Esophagus (tissue), 2 donors: Measurements from ENCODE around the gene ADAMTSL1. TPM values are rescaled to one million over a fixed set of nuclear protein-coding genes. Genes with fewer than 3 reads are reported as not detected.

Experiments used
- H3K27ac ChIP-seq, 2 donors: one replicate each; pipeline ENCODE4 v1.5.1; 2013; ENCODE audit warnings: low read depth in 2 of 2, mild to moderate bottlenecking in 2 of 2, inconsistent platforms in 1 of 2, low read length in 1 of 2, moderate library complexity in 1 of 2
- H3K27me3 ChIP-seq, 2 donors: one replicate each; pipeline ENCODE4 v1.6.1; 2013; ENCODE audit warnings: low read length in 2 of 2, control low read depth in 1 of 2, mild to moderate bottlenecking in 1 of 2; ENCODE audit not compliant: insufficient read depth in 2 of 2, control insufficient read depth in 1 of 2
- H3K36me3 ChIP-seq, 2 donors: one replicate each; pipeline ENCODE4 v1.6.1; 2013; ENCODE audit warnings: low read length in 1 of 2; ENCODE audit not compliant: control insufficient read depth in 2 of 2, insufficient read depth in 2 of 2
- H3K4me1 ChIP-seq, 2 donors: one replicate each; pipeline ENCODE4 v1.6.1; 2013; ENCODE audit warnings: low read length in 1 of 2; ENCODE audit not compliant: control insufficient read depth in 2 of 2, insufficient read depth in 2 of 2
- H3K4me3 ChIP-seq, 2 donors: one replicate each; pipeline ENCODE4 v1.5.1; 2013; ENCODE audit warnings: low read length in 2 of 2, mild to moderate bottlenecking in 2 of 2, low read depth in 1 of 2, moderate library complexity in 1 of 2
- H3K9me3 ChIP-seq, 2 donors: one replicate each; pipeline ENCODE4 v1.6.1; 2013; ENCODE audit warnings: mild to moderate bottlenecking in 2 of 2, low read depth in 1 of 2, low read length in 1 of 2, moderate library complexity in 1 of 2; ENCODE audit not compliant: control insufficient read depth in 2 of 2, insufficient read depth in 1 of 2
- WGBS, 2 donors: extraction: QIAGEN DNeasy Blood & Tissue Kit; methylation state at CpG; one replicate each; pipeline ENCODE4 v1.1.7; 2013; 5-methylcytosine and 5-hydroxymethylcytosine counted together
- polyA plus RNA-seq, 2 donors: library from polyadenylated mRNA; stranded (reverse); fragments of 200-250 nt; gene quantifications; one replicate each; pipeline ENCODE4 v1.2.3, GENCODE V29; 2013
- donor health status: healthy with polysubstance abuse.
- donor health status: Bipolar disorder and iron deficiency.

The ADAMTSL1 gene
- polyA plus RNA-seq, 2 donors = 1.2 to 1.8 TPM

DNA sequence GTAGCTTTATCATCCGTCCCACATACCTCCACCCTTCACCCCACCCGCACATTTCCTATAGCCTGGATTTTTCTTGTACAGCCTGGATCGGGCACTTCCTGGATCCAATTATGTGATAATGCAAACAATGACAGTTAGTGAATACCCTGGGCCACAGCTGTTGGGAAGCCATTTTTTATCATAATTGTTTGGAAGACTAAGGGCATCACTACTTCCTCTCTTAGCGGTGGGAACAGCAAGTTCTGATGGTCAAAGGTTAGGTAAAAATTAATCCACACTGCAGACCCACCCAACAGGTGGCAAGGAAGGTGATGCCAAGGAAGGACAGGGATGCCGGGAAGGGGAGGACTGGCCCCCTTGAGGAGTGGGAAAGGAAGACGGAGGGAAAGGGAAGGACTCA is 375.3 kb downstream of the ADAMTSL1 start:
- Histone ChIP-seq H3K4me1 (no peaks in the 10 kb centered on the region), H3K27ac (no peak overlapping the region), H3K9me3 (peaks cover 0 to 4% of the 10 kb centered on the region in 2 donors), H3K4me3 (no peak overlapping the region), H3K36me3 (no peaks in the 10 kb centered on the region), H3K27me3 (no peaks in the 10 kb centered on the region)
- WGBS, 2 donors = 75 to 83% methylated on average over 6 of the region's 6 CpGs

DNA sequence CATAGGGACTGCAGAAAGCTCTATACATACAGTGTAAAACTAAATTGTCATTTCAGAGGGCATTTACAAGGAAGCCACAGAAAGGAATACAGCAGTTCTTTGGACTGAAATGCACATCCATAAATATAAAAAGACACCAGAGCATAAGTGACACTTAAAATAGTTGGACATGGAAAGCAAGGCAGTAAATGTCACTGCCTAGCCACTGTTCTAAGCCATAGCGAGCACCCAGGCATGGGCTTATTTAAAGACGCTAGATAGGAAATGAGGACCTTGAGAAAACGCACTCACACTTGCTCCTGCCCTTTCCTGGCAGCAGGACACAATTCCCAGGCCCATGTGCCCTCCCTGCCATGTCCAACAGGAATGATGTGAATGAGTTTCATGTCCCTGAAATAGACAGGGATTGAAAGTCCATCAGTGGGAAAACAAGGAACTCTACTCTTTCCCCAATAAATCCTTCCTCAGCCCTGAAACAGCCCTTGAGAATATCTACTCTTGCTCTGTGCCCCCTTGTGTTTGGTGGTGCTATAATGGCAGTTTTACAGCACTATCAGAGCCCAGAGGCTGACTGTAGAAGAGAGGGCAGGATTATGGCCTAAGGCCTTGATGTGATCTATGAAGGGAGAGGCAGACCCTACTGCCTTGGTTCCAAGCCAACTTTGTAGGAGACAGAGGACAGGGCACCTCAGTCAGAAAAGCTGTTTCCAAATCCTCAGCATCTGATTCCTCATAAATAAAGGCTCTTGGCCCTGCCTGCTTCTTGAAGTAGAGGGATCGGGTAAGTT is 376.1 kb downstream of the ADAMTSL1 start:
- Histone ChIP-seq H3K27me3 (no peaks in the 10 kb centered on the region), H3K27ac (no peak overlapping the region), H3K4me3 (no peak overlapping the region), H3K36me3 (no peaks in the 10 kb centered on the region), H3K4me1 (no peaks in the 10 kb centered on the region), H3K9me3 (peaks cover 0 to 3% of the 10 kb centered on the region in 2 donors)
- WGBS, 2 donors = 80 to 81% methylated on average over 4 of the region's 4 CpGs

DNA sequence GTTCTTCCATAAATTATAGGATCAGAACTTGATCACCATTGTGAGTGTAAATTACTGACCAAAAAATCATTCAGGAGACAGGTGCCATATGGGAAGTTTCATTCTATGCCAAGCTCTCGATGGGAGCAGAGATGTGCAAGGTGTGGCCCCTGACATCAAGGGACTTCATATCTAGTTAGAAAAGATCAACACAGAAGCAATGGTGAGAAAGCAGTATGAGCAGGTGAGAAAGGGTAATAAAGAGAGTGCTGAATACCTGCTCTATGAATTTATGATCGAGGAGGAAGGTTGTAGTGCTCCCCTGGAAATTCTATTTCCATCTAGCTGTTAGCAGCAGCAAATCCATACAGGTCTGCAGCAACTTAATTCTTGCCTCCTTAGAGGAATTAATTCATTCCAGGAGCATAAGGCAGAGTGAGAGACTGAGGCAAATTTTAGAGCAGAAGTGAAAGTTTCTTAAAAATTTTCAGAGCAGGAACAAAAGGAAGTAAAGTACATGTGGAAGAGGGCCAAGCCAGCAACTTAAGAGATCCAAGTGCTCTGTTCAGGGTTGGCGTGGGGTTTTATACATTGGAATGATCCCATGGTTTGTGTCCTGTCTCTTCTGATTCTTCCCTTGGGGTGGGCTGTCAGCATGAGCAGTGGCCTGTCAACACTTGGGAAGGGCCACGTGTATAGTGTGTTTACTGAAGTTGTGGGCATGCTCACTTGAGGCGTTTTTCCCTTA is 377.3 kb downstream of the ADAMTSL1 start:
- WGBS, 2 donors = 70 to 72% methylated on average over 5 of the region's 5 CpGs
- Histone ChIP-seq H3K9me3 (no peaks in the 10 kb centered on the region), H3K36me3 (no peaks in the 10 kb centered on the region), H3K4me3 (no peak overlapping the region), H3K27ac (no peak overlapping the region), H3K4me1 (no peaks in the 10 kb centered on the region), H3K27me3 (no peaks in the 10 kb centered on the region)

DNA sequence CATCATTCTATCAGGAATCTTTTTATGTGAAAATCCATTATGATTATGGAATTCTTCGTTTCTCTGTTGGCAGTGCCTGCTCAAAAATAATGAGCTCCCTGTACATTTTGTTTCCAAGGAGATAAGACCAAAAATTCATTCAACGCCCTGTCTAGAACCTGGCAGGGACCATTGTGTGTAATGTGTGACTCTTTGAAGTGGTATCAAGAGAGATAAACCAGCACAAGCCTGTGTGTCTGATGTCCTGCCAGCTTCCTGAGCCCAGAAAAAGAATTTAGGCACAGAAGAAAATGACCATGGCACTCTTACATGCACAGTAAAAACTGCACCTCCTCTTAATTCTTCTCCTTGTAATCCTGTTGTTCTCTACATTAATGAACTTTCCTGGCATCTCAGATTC is 381.7 kb downstream of the ADAMTSL1 start:
- no peaks in the 10 kb centered on the region for H3K4me1 ChIP-seq
- no peaks in the 10 kb centered on the region for H3K36me3 ChIP-seq
- H3K4me3 ChIP-seq = no peak overlapping the region
- H3K27me3 ChIP-seq = no peaks in the 10 kb centered on the region
- WGBS, 2 donors = 20% methylated on average over 2 of the region's 2 CpGs
- H3K9me3 ChIP-seq = no peaks in the 10 kb centered on the region
- no peak overlapping the region for H3K27ac ChIP-seq

DNA sequence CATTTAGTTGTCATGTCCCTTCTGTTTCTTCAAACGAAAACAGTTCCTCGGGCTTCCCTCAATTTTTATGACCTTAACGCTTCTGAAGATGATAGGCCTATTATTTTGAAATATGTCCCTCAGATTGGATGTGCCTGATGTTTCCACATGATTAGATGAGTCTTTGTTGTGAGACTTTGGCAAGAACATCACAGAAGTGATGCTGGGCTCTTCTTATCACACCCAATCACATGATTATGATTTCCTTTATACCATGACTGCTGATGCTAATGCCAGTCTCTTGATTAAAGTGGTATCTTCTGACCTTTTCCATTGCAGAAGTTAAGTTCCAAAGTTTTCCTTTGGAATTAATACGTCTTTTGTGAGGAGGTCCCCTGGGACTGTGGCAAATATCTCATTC is 383.4 kb downstream of the ADAMTSL1 start:
- Histone ChIP-seq H3K36me3 (no peaks in the 10 kb centered on the region), H3K4me3 (no peak overlapping the region), H3K27me3 (no peaks in the 10 kb centered on the region), H3K4me1 (no peaks in the 10 kb centered on the region), H3K9me3 (no peaks in the 10 kb centered on the region), H3K27ac (no peak overlapping the region)
- WGBS, 2 donors = 70 to 72% methylated on average over 4 of the region's 4 CpGs

DNA sequence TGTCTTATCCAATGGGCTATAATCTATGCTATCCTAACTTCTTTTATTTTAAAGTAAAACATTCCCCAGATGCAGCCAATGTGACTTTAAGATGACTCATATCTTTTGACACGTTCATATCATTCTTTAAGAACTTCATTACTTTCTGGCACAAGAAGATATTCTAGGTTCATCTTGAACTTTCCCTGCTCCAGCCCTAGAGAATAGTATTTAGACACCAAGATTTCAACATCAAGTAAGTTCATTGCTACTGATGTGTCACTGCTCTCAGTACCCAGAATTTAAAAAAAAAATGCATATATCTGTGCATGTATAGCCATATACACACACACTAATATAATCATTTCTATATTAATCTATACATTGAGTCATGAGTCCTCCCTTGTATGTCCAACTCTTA is 383.8 kb downstream of the ADAMTSL1 start:
- WGBS, 2 donors = 23 to 48% methylated on average over 1 of the region's 1 CpG
- H3K27me3 ChIP-seq = no peaks in the 10 kb centered on the region
- H3K9me3 ChIP-seq = no peaks in the 10 kb centered on the region
- H3K36me3 ChIP-seq = no peaks in the 10 kb centered on the region
- no peak overlapping the region for H3K27ac ChIP-seq
- H3K4me3 ChIP-seq = no peak overlapping the region
- no peaks in the 10 kb centered on the region for H3K4me1 ChIP-seq

DNA sequence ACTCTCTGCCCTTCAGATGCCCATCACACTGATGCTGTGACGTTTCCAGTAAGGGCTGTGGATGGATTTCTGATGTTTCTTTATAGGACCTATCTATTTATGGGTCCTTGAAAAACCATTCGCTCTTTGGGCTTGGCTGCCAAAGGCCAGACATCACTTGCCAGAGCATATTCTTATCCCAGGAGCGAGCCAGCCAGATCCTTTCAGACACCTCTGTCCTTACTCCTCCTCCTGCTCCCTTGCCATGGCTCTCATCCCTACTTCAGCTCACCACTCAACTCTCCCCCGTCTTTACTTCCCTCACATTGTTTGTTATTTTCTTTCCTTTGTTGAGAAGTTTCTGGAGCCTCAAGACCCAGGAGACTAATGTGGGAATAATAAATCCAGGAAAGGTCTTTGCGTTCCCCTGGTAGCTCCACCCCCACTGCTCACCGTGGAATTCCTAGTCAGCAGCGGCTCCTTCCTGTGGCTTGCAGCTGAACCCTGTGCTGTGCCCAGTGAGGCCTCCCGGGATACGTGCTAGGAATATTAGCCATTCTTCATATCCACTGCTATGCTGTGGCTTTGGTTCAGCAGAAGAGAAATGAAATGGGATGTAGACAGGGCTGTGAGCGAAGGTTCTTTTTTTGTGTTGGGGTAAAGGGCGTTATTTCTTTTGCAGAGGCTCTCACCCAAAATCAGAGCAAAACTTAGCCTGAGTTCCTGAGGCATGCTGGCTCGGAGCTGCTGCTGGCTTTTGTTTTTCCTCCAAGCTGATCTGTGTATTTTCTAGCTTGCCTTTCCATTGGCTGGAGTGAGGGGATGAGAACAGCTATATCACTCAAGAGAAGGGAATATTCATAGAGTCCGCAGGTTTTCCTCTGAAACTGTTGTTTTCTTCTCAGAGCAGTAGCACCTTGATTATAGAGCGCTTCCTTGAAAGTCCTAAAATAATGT is 387.9 kb downstream of the ADAMTSL1 start:
- Histone ChIP-seq H3K27ac (peak overlapping the region in 1 of 2 donors; percentile 13), H3K4me1 (no peaks in the 10 kb centered on the region), H3K36me3 (no peaks in the 10 kb centered on the region), H3K9me3 (no peaks in the 10 kb centered on the region), H3K4me3 (no peak overlapping the region), H3K27me3 (no peaks in the 10 kb centered on the region)
- 58 to 65% methylated on average over 14 of the region's 14 CpGs for WGBS, 2 donors

DNA sequence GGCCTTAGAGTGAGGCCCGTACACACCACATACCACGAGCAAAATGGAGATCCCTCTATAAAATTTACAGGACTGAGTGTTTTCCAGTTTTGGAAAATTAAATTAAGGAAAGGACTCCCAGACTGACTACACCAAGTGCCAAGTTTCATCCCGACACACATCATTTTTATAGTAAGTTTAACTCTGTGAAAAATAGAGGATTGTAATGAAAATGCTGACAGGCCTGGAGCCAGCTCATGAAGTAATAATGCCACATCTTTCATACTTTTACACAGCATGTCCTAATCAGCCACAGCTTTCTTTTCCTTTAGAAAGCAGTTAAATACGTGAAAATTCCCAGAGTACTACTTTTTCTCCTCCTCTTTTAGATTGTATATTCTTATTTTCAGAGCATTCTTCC is 389.8 kb downstream of the ADAMTSL1 start:
- no peaks in the 10 kb centered on the region for H3K9me3 ChIP-seq
- H3K36me3 ChIP-seq = no peaks in the 10 kb centered on the region
- no peak overlapping the region for H3K4me3 ChIP-seq
- H3K27ac ChIP-seq = no peak overlapping the region
- H3K4me1 ChIP-seq = no peaks in the 10 kb centered on the region
- no peaks in the 10 kb centered on the region for H3K27me3 ChIP-seq
- 66 to 70% methylated on average over 4 of the region's 4 CpGs for WGBS, 2 donors

DNA sequence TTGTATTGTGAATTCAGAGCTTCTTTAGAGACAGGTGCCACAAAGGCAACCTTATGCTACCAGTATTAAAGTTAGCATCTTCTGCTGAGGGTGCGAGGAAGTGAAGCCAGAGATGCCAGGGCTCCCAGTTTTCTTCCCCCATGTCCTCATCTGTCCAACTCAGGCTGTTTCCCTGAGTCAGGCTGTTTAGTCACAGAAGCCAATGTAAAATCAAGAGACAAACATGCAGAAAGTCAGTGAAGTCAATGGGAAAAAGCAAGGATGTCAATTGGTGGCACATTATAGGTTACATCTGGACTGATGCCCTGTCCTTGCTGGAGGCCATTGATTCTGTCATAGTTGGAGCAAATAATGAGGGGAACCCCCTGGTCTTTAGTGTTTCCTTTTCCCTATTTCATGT is 390.6 kb downstream of the ADAMTSL1 start:
- Histone ChIP-seq H3K36me3 (no peaks in the 10 kb centered on the region), H3K27ac (no peak overlapping the region), H3K27me3 (no peaks in the 10 kb centered on the region), H3K4me1 (no peaks in the 10 kb centered on the region), H3K4me3 (no peak overlapping the region), H3K9me3 (no peaks in the 10 kb centered on the region)
- 94 to 95% methylated on average over 1 of the region's 1 CpG for WGBS, 2 donors
